ENCODE data around the gene LSM3. TPM values are rescaled to one million over a fixed set of nuclear protein-coding genes. Genes with fewer than 3 reads are reported as not detected.

The LSM3 gene
- polyA plus RNA-seq, 4 donors, result 14.2 to 20.4 (median 17.2) TPM

DNA sequence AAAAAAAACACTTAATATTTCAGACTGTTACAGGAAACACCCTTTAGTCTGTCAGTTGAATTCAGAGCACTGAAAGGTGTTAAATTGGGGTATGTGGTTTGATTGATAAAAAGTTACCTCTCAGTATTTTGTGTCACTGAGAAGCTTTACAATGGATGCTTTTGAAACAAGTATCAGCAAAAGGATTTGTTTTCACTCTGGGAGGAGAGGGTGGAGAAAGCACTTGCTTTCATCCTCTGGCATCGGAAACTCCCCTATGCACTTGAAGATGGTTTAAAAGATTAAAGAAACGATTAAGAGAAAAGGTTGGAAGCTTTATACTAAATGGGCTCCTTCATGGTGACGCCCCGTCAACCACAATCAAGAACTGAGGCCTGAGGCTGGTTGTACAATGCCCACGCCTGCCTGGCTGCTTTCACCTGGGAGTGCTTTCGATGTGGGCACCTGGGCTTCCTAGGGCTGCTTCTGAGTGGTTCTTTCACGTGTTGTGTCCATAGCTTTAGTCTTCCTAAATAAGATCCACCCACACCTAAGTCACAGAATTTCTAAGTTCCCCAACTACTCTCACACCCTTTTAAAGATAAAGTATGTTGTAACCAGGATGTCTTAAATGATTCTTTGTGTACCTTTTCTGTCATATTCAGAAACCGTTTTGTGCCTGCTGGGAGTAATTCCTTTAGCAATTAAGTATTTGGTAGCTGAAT, 35.9 kb upstream of the LSM3 start:
- no peak for DNase-seq (ENCODE audit: low read depth in 4 of 4, low spot score in 2 of 4)

GRCh38 chr3:14143271-14144225, 35.1 kb upstream of the LSM3 start:
- no peak for DNase-seq (ENCODE audit: low read depth in 4 of 4, low spot score in 2 of 4)

GRCh38 chr3:14144423-14145075, 34.1 kb upstream of the LSM3 start:
- peak; percentile 68 to 83 (median 72) for DNase-seq (ENCODE audit: low read depth in 4 of 4, low spot score in 2 of 4)

DNA sequence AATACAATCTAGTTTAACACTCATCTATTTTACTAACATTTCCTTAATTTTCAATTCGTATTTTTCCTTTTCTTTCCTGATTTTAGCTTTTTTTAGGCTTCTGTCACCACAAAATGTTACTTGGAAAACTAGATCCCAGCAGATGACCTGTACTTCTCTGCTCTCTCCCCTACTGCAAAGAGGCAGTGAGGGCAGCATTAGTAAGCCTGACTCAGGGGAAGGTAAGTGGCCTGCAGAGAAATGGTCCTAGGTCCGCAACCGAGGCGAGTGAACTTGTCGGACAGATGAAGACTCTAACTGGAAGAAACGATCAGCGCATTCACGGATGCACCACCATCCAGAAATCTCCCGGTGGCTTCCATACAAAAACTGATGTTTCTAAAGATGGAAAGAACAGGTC, 33.4 kb upstream of the LSM3 start:
- DNase-seq (ENCODE audit: low read depth in 4 of 4, low spot score in 2 of 4), result no peak

- DNase-seq (ENCODE audit: low read depth in 4 of 4, low spot score in 2 of 4), result no peak
Measured at GRCh38 chr3:14145670-14146380, 32.8 kb upstream of the LSM3 start.

- no peak for DNase-seq (ENCODE audit: low read depth in 4 of 4, low spot score in 2 of 4)
Measured at GRCh38 chr3:14146381-14147065, 32.1 kb upstream of the LSM3 start.

- no peak for DNase-seq (ENCODE audit: low read depth in 4 of 4, low spot score in 2 of 4)
Measured at GRCh38 chr3:14147066-14147435, 31.6 kb upstream of the LSM3 start.

- DNase-seq (ENCODE audit: low read depth in 4 of 4, low spot score in 2 of 4), result no peak
Measured at GRCh38 chr3:14147617-14148016, 31.0 kb upstream of the LSM3 start.

GRCh38 chr3:14148041-14148985, 30.3 kb upstream of the LSM3 start:
- DNase-seq (ENCODE audit: low read depth in 4 of 4, low spot score in 2 of 4), result no peak

DNA sequence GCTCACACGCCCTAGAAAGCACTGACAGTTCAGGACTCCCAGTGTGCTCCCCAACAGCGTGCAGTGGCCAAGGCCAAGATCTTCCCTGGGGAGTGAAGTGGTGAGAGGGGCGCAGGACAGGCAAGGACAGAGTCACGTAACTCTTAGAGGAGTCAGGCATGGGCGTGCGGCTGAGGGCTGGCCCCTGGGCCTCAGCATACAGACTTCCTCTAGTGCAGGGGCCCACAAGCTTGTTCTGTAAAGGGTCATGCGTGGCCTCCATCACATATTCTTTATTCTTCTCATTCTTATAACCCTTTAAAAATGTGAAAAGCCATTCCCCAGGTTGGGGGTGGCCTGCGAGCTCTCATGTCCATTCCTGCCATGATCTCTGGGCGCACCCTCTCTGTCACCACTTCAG, 28.5 kb upstream of the LSM3 start:
- no peak for DNase-seq (ENCODE audit: low read depth in 4 of 4, low spot score in 2 of 4)

GRCh38 chr3:14150491-14151230, 28.0 kb upstream of the LSM3 start:
- no peak for DNase-seq (ENCODE audit: low read depth in 4 of 4, low spot score in 2 of 4)

- no peak for DNase-seq (ENCODE audit: low read depth in 4 of 4, low spot score in 2 of 4)
Measured at GRCh38 chr3:14151471-14152083, 27.0 kb upstream of the LSM3 start.

- DNase-seq (ENCODE audit: low read depth in 4 of 4, low spot score in 2 of 4), result no peak
Measured at GRCh38 chr3:14152233-14152962, 26.2 kb upstream of the LSM3 start.

- DNase-seq (ENCODE audit: low read depth in 4 of 4, low spot score in 2 of 4), result no peak
Measured at GRCh38 chr3:14152963-14153355, 25.7 kb upstream of the LSM3 start.

GRCh38 chr3:14153663-14154062, 25.0 kb upstream of the LSM3 start:
- no peak for DNase-seq (ENCODE audit: low read depth in 4 of 4, low spot score in 2 of 4)

DNA sequence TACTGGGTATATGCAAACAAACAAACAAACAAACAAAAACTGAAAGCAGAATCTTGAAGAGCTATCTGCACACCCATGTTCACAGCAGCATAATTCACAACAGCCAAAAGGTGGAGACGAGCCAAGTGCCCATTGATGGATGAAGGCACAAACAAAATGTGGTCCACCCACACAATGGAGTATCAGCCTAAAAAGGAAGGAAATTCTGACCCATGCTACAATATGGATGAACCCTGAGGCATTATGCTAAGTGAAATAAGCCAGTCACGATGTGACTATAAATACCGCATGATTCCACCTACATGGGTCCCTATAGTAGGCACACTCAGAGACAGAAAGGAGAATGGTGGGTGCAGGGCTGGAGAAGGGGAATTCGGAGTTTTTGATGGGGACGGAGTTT, 24.3 kb upstream of the LSM3 start:
- no peak for DNase-seq (ENCODE audit: low read depth in 4 of 4, low spot score in 2 of 4)

DNA sequence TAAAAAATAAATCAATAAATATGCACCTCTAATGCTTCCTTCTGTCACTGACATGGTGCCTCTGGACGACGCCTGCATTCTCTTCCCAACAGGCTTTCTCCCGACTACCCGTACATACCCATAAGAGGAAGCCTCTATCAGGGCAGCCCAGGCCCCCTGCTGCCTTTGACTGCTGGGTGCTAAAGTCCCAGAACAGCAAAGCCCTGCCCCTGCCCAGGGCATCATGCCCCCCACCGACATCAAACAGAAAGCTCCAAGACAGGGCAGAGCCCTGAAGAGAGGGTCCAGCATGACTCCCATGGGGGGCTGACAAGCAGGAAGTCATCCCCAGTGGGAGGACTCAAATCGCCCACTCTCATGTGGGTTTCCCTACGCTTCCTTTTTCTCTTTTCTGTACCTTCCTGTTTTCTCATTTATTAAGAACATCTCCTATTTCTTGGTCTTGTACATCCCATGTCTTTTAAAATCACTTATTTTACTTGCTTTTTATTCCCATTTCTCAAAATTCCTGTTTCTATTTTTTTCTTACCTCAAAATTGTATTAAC, 23.6 kb upstream of the LSM3 start:
- DNase-seq (ENCODE audit: low read depth in 4 of 4, low spot score in 2 of 4), result no peak
